WTC11 (cell line): ENCODE measurements around the gene SCUBE1. TPM values are rescaled to one million over a fixed set of nuclear protein-coding genes. Genes with fewer than 3 reads are reported as not detected.

Experiments
- ATAC-seq: fragments of 200-7000 bp; cut with Tn5 transposase; 2 replicates; pipeline ENCODE4 v1.10.0; 2021; ENCODE audit warnings: mild to moderate bottlenecking, moderate library complexity
- CTCF ChIA-PET: fragments of 300-600 bp; sonication (Branson Sonifier 250); formaldehyde crosslinking; loops from one replicate; lab custom pipeline; 2021; ENCODE audit warnings: antibody characterized with exemption; lab: Charles Lee
- POLR2A ChIA-PET: fragments of 350-600 bp; sonication (Branson Sonifier 250); formaldehyde crosslinking; loops from one replicate; lab custom pipeline; 2021; ENCODE audit warnings: antibody characterized with exemption; lab: Charles Lee
- DNase-seq: peaks from one replicate; pipeline ENCODE4 v3.0.0; 2021; ENCODE audit warnings: low spot score
- H3K27ac Mint-ChIP-seq: 2 replicates; pipeline ENCODE4 v1.8.0; 2021; ENCODE audit warnings: mixed read lengths
- H3K27me3 Mint-ChIP-seq: 2 replicates; pipeline ENCODE4 v1.8.0; 2021; ENCODE audit warnings: low read depth, mild to moderate bottlenecking, moderate library complexity, mixed read lengths
- H3K36me3 Mint-ChIP-seq: 2 replicates; pipeline ENCODE4 v1.8.0; 2021; ENCODE audit warnings: mixed read lengths
- H3K4me1 Mint-ChIP-seq: 2 replicates; pipeline ENCODE4 v1.8.0; 2022; ENCODE audit warnings: mixed read lengths
- H3K4me3 Mint-ChIP-seq: 2 replicates; pipeline ENCODE4 v1.8.0; 2021; ENCODE audit warnings: mild to moderate bottlenecking, moderate library complexity, mixed read lengths
- H3K9me3 Mint-ChIP-seq: 2 replicates; pipeline ENCODE4 v1.8.0; 2021; ENCODE audit warnings: mixed read lengths
- AR ChIP-seq: fragments of 250-450 bp; sonication (Bioruptor Pico); IDR thresholded peaks from 2 replicates; pipeline ENCODE4 v1.9.0; 2021; ENCODE audit warnings: mild to moderate bottlenecking
- ATF1 ChIP-seq: sonication (generic); formaldehyde crosslinking; IDR thresholded peaks from 2 replicates; pipeline ENCODE4 v1.8.1; 2023; ENCODE audit warnings: mild to moderate bottlenecking, moderate library complexity, missing genetic modification reagents
- ATF2 ChIP-seq: sonication (generic); formaldehyde crosslinking; IDR thresholded peaks from 2 replicates; pipeline ENCODE4 v1.8.1; 2022; ENCODE audit warnings: low read depth, missing genetic modification reagents, borderline replicate concordance
- CDX4 ChIP-seq: fragments of 250-450 bp; sonication (Bioruptor Pico); IDR thresholded peaks from 2 replicates; pipeline ENCODE4 v1.9.0; 2021; ENCODE audit warnings: moderate library complexity, mild to moderate bottlenecking, inconsistent platforms, borderline replicate concordance
- CREM ChIP-seq: sonication (generic); formaldehyde crosslinking; IDR thresholded peaks from 2 replicates; pipeline ENCODE4 v1.8.1; 2022; ENCODE audit warnings: mild to moderate bottlenecking, missing genetic modification reagents, moderate library complexity
- ELF4 ChIP-seq: sonication (generic); formaldehyde crosslinking; IDR thresholded peaks from 2 replicates; pipeline ENCODE4 v1.8.1; 2022; ENCODE audit warnings: low read depth, mild to moderate bottlenecking, moderate library complexity, missing genetic modification reagents
- ETV6 ChIP-seq: sonication (generic); formaldehyde crosslinking; IDR thresholded peaks from 2 replicates; pipeline ENCODE4 v1.8.1; 2022; ENCODE audit warnings: mild to moderate bottlenecking, missing genetic modification reagents
- FOXJ3 ChIP-seq: sonication (generic); formaldehyde crosslinking; IDR thresholded peaks from 2 replicates; pipeline ENCODE4 v1.9.0; 2021; ENCODE audit warnings: missing genetic modification reagents, mild to moderate bottlenecking, borderline replicate concordance
- GTF2I ChIP-seq: fragments of 250-450 bp; sonication (Bioruptor Pico); conservative IDR thresholded peaks from 2 replicates; pipeline ENCODE4 v1.4.0; 2021; ENCODE audit warnings: mild to moderate bottlenecking
- JAZF1 ChIP-seq: fragments of 250-450 bp; sonication (Bioruptor Pico); IDR thresholded peaks from 2 replicates; pipeline ENCODE4 v1.9.0; 2021; ENCODE audit warnings: moderate library complexity, mild to moderate bottlenecking, inconsistent platforms
- MYBL2 ChIP-seq: sonication (generic); formaldehyde crosslinking; IDR thresholded peaks from 2 replicates; pipeline ENCODE4 v1.8.1; 2023; ENCODE audit warnings: mild to moderate bottlenecking, moderate library complexity, missing genetic modification reagents
- NFE2L1 ChIP-seq: sonication (generic); formaldehyde crosslinking; IDR thresholded peaks from 2 replicates; pipeline ENCODE4 v1.8.1; 2023; ENCODE audit warnings: missing genetic modification reagents
- OVOL2 ChIP-seq: fragments of 250-450 bp; sonication (Bioruptor Pico); IDR thresholded peaks from 2 replicates; pipeline ENCODE4 v1.9.0; 2021; ENCODE audit warnings: mild to moderate bottlenecking, borderline replicate concordance
- PRDM15 ChIP-seq: sonication (generic); formaldehyde crosslinking; IDR thresholded peaks from 2 replicates; pipeline ENCODE4 v1.8.0; 2022; ENCODE audit warnings: missing genetic modification reagents
- RELA ChIP-seq: sonication (generic); formaldehyde crosslinking; IDR thresholded peaks from 2 replicates; pipeline ENCODE4 v1.8.1; 2022; ENCODE audit warnings: missing genetic modification reagents, mild to moderate bottlenecking, borderline replicate concordance
- SMAD3 ChIP-seq: sonication (generic); formaldehyde crosslinking; IDR thresholded peaks from 2 replicates; pipeline ENCODE4 v1.8.0; 2022; ENCODE audit warnings: missing genetic modification reagents, mild to moderate bottlenecking, borderline replicate concordance
- STAT6 ChIP-seq: sonication (generic); formaldehyde crosslinking; conservative IDR thresholded peaks from 2 replicates; pipeline ENCODE4 v1.8.1; 2023; ENCODE audit warnings: mild to moderate bottlenecking, low read depth, missing genetic modification reagents, moderate library complexity
- TEAD1 ChIP-seq: sonication (generic); formaldehyde crosslinking; IDR thresholded peaks from 2 replicates; pipeline ENCODE4 v1.8.0; 2022; ENCODE audit warnings: mild to moderate bottlenecking, missing genetic modification reagents
- TP53 ChIP-seq: sonication (generic); formaldehyde crosslinking; IDR thresholded peaks from 2 replicates; pipeline ENCODE4 v1.8.1; 2023; ENCODE audit warnings: mild to moderate bottlenecking, missing genetic modification reagents
- ZNF138 ChIP-seq: sonication (generic); formaldehyde crosslinking; conservative IDR thresholded peaks from 2 replicates; pipeline ENCODE4 v1.8.1; 2022; ENCODE audit warnings: mild to moderate bottlenecking, moderate library complexity, missing genetic modification reagents
- ZNF317 ChIP-seq: sonication (generic); formaldehyde crosslinking; IDR thresholded peaks from 2 replicates; pipeline ENCODE4 v1.8.1; 2023; ENCODE audit warnings: low read depth, mild to moderate bottlenecking, moderate library complexity, missing genetic modification reagents, borderline replicate concordance
- ZNF512 ChIP-seq: sonication (generic); formaldehyde crosslinking; IDR thresholded peaks from 2 replicates; pipeline ENCODE4 v1.8.1; 2022; ENCODE audit warnings: missing genetic modification reagents, borderline replicate concordance
- total RNA-seq: library from RNA; stranded (reverse); gene quantifications from 3 replicates; pipeline ENCODE4 v1.2.3, GENCODE V29; 2021

SCUBE1 gene
- total RNA-seq, 1 experiment from 2014 or later, result 6.9 TPM

- H3K9me3 Mint-ChIP-seq, result no peaks in the 10 kb centered on the region
- DNase-seq, result peak; percentile 54
- POLR2A ChIA-PET, result interaction anchor here (0.5 to 1.4 kb wide), 4 partner anchors 21 to 677 kb away, joined by 3 to 4 read pairs (median 3); no protein-coding TSS in a partner anchor
- TF ChIP-seq ATF2 (CRISPR knock-in tag) (no peak), GTF2I (CRISPR knock-in tag) (no peak), FOXJ3 (CRISPR knock-in tag) (no peak), ATF1 (CRISPR knock-in tag) (no peak), ZNF138 (CRISPR knock-in tag) (no peak), JAZF1 (CRISPR knock-in tag) (no peak), TEAD1 (0 out of 2 replicates have a peak, but pooled peaks have one; percentile 26), ELF4 (CRISPR knock-in tag) (no peak), ZNF317 (no peak), CDX4 (CRISPR knock-in tag) (no peak), PRDM15 (no peak), ZNF512 (no peak), SMAD3 (CRISPR knock-in tag) (no peak), NFE2L1 (no peak), AR (CRISPR knock-in tag) (no peak), CREM (CRISPR knock-in tag) (no peak), MYBL2 (CRISPR knock-in tag) (no peak), RELA (peak; percentile 69; the same call in 1 of the 2 replicates), OVOL2 (no peak), STAT6 (CRISPR knock-in tag) (no peak), ETV6 (CRISPR knock-in tag) (peak; percentile 36; the same call in 1 of the 2 replicates), TP53 (peak; percentile 70; the same call in 1 of the 2 replicates)
Measured at GRCh38 chr22:43186272-43187170, 156.7 kb downstream of the SCUBE1 start, which contains the start of gene TTLL12. TTLL12 (minus strand) TSS chr22:43187134; CDS start chr22:43187069, 65 bp downstream.

More at GRCh38 chr22:43186272-43187170, 156.7 kb downstream of the SCUBE1 start, which contains the start of gene TTLL12:
- Mint-ChIP-seq H3K4me3 (peak within 1 kb of the TSS; percentile 78), H3K4me1 (peaks cover 24% of the 10 kb centered on the region), H3K27ac (peak within 1 kb of the TSS; percentile 74), H3K36me3 (peaks cover 7% of the 10 kb centered on the region), H3K27me3 (peaks cover 16% of the 10 kb centered on the region)
- CTCF ChIA-PET, result interaction anchor here (0.6 to 4.9 kb wide), 35 partner anchors 11 to 737 kb away, joined by 3 to 85 read pairs (median 5); partner anchors contain the start of genes EFCAB6 and PNPLA3
- peak; percentile 12; the same call in 1 of the 2 replicates for ATAC-seq
